ENCODE data around the gene CELF2.

Gene CELF2

GRCh38 chr10:11109590-11109989, 91.9 kb downstream of the CELF2 start:
- no peak for TF ChIP-seq ZFX (IDR thresholded peaks at IDR 0.05)
- TF ChIP-seq CTCF (conservative IDR thresholded peaks at IDR 0.05) = no peak

GRCh38 chr10:11110539-11110938, 92.9 kb downstream of the CELF2 start:
- TF ChIP-seq ZFX (IDR thresholded peaks at IDR 0.05) (no peak), CTCF (conservative IDR thresholded peaks at IDR 0.05) (no peak)
- no peak overlapping the region for H3K27ac ChIP-seq

More at GRCh38 chr10:11109590-11109989, 91.9 kb downstream of the CELF2 start:
- no peak overlapping the region for H3K27ac ChIP-seq

GRCh38 chr10:11111490-11111889, 93.8 kb downstream of the CELF2 start:
- H3K27ac ChIP-seq = no peak overlapping the region
- TF ChIP-seq ZFX (IDR thresholded peaks at IDR 0.05) (no peak), CTCF (conservative IDR thresholded peaks at IDR 0.05) (no peak)

GRCh38 chr10:11112718-11113117, 95.0 kb downstream of the CELF2 start:
- H3K27ac ChIP-seq = no peak overlapping the region
- TF ChIP-seq CTCF (conservative IDR thresholded peaks at IDR 0.05) (no peak), ZFX (IDR thresholded peaks at IDR 0.05) (no peak)

- TF ChIP-seq ZFX (IDR thresholded peaks at IDR 0.05) (no peak), CTCF (conservative IDR thresholded peaks at IDR 0.05) (peak; percentile 51)
- H3K27ac ChIP-seq = no peak overlapping the region
These were observed 95.5 kb downstream of the CELF2 start for GRCh38 chr10:11113156-11113555.

GRCh38 chr10:11114269-11114668, 96.6 kb downstream of the CELF2 start:
- H3K27ac ChIP-seq = no peak overlapping the region
- TF ChIP-seq CTCF (conservative IDR thresholded peaks at IDR 0.05) (no peak), ZFX (IDR thresholded peaks at IDR 0.05) (no peak)

- TF ChIP-seq CTCF (conservative IDR thresholded peaks at IDR 0.05) (no peak), ZFX (IDR thresholded peaks at IDR 0.05) (no peak)
These were observed 97.7 kb downstream of the CELF2 start for GRCh38 chr10:11115337-11115736.

More at GRCh38 chr10:11115337-11115736, 97.7 kb downstream of the CELF2 start:
- no peak overlapping the region for H3K27ac ChIP-seq
